Heart left ventricle (tissue), 13 donors: ENCODE data around the gene COL15A1.

Source experiments
- CTCF ChIP-seq, 12 donors: fragments of 200-600 bp; sonication (generic) in 4 of 12; IDR thresholded peaks; one replicate each; pipeline versions ENCODE4 v1.5.0 to v1.8.0; 2018 to 2022; ENCODE audit warnings: antibody characterized with exemption in 12 of 12, mild to moderate bottlenecking in 5 of 12
- POLR2A ChIP-seq, 2 donors: fragments of 450-650 bp; IDR thresholded peaks; one replicate each; pipeline ENCODE4 v1.6.1; 2017; ENCODE audit warnings: antibody characterized with exemption in 2 of 2, mild to moderate bottlenecking in 2 of 2, moderate library complexity in 2 of 2
- donor health status: ischemic (EF 13 %, LVEDD 7.1; RV severe dilation, severe dysfunction).
- donor health status: DM: no; HTN: yes; CAD: no.
- donor health status: DM: no; HTN: no; CAD: no.
- donor health status: ischemic (EF 25% LVEDD 6.9; RV normal size, moderate dysfunction).
- donor health status: ischemic (EF 25% LVEDD 5.7; RV mildly dilated, moderate dysfunction).
- donor health status: ischemic (EF 35%, LVEDD 5.7; RV mildly dilated, moderate dysfunction).
- donor health status: nonischemic (EF 11% LVEDD 7.7; RV severe dilation, severe dysfunction).
- donor health status: DM: yes; HTN: yes; CAD: no.
- donor health status: PGD.
- donor health status: ischemic (EF 29% LVEDD 5.4; RV normal size, mild dysfunction).
- donor health status: nonischemic (EF 23%, LVEDD 6.1; RV moderate dilation, normal function).

- TF ChIP-seq CTCF (IDR thresholded peaks at IDR 0.05) (no peak), POLR2A (IDR thresholded peaks at IDR 0.05) (no peak)
These were observed 8.6 kb upstream of the COL15A1 start for GRCh38 chr9:98935071-98935505.
